Muscle layer of duodenum (tissue), 2 donors: ENCODE results near the gene LHFPL6.

Source experiments
- H3K27ac ChIP-seq: one replicate; pipeline ENCODE4 v1.7.0; 2013; ENCODE audit warnings: mild to moderate bottlenecking, low read length
- H3K27me3 ChIP-seq: one replicate; pipeline ENCODE4 v1.7.0; 2013; ENCODE audit warnings: low read depth, mild to moderate bottlenecking, control low read depth, low read length
- H3K36me3 ChIP-seq, 2 donors: one replicate each; pipeline ENCODE4 v1.7.0; 2013; ENCODE audit warnings: low read length in 2 of 2, control low read depth in 1 of 2, mild to moderate bottlenecking in 1 of 2; ENCODE audit not compliant: insufficient read depth in 2 of 2, control insufficient read depth in 1 of 2
- H3K4me1 ChIP-seq, 2 donors: one replicate each; pipeline ENCODE4 v1.7.0; 2013; ENCODE audit warnings: low read length in 2 of 2, mild to moderate bottlenecking in 2 of 2, control low read depth in 1 of 2, moderate library complexity in 1 of 2; ENCODE audit not compliant: insufficient read depth in 2 of 2, control insufficient read depth in 1 of 2
- H3K4me3 ChIP-seq, 2 donors: one replicate each; pipeline ENCODE4 v1.7.0; 2013; ENCODE audit warnings: low read length in 2 of 2, low read depth in 1 of 2, mild to moderate bottlenecking in 1 of 2
- H3K9me3 ChIP-seq, 2 donors: one replicate each; pipeline ENCODE4 v1.7.0; 2013; ENCODE audit warnings: low read length in 2 of 2, control low read depth in 1 of 2, mild to moderate bottlenecking in 1 of 2; ENCODE audit not compliant: control insufficient read depth in 1 of 2
- donor health status: healthy.

The LHFPL6 gene

GRCh38 chr13:39602614-39603366 lies at the start of gene LHFPL6:
TSS of gene LHFPL6 (minus strand) at chr13:39603193.
- Histone ChIP-seq H3K27ac (peak within 1 kb of the TSS; percentile 75), H3K9me3 (no peaks in the 10 kb centered on the region), H3K4me1 (peaks cover 6 to 12% of the 10 kb centered on the region in 2 donors), H3K4me3 (peak within 1 kb of the TSS; percentile 80 to 94), H3K36me3 (peaks cover 0 to 3% of the 10 kb centered on the region in 2 donors), H3K27me3 (no peaks in the 10 kb centered on the region)

- Histone ChIP-seq H3K4me1 (no peaks in the 10 kb centered on the region), H3K27ac (no peak overlapping the region), H3K9me3 (no peaks in the 10 kb centered on the region), H3K36me3 (no peaks in the 10 kb centered on the region), H3K27me3 (no peaks in the 10 kb centered on the region), H3K4me3 (no peak overlapping the region)
Observed at GRCh38 chr13:39646122-39646521, 43.1 kb upstream of the LHFPL6 start.

- no peaks in the 10 kb centered on the region for H3K4me1 ChIP-seq
- H3K36me3 ChIP-seq: no peaks in the 10 kb centered on the region
- H3K4me3 ChIP-seq: no peak overlapping the region
- H3K27me3 ChIP-seq: no peaks in the 10 kb centered on the region
- no peak overlapping the region for H3K27ac ChIP-seq
- no peaks in the 10 kb centered on the region for H3K9me3 ChIP-seq
Observed at GRCh38 chr13:39641645-39642044, 38.7 kb upstream of the LHFPL6 start.

- no peaks in the 10 kb centered on the region for H3K36me3 ChIP-seq
- H3K27ac ChIP-seq: no peak overlapping the region
- H3K4me3 ChIP-seq: no peak overlapping the region
- H3K27me3 ChIP-seq: no peaks in the 10 kb centered on the region
- H3K9me3 ChIP-seq: no peaks in the 10 kb centered on the region
- no peaks in the 10 kb centered on the region for H3K4me1 ChIP-seq
Observed at GRCh38 chr13:39637890-39638289, 34.9 kb upstream of the LHFPL6 start.

- H3K4me3 ChIP-seq: no peak overlapping the region
- H3K36me3 ChIP-seq: no peaks in the 10 kb centered on the region
- no peak overlapping the region for H3K27ac ChIP-seq
- H3K9me3 ChIP-seq: peaks cover 0 to 10% of the 10 kb centered on the region in 2 donors
- H3K27me3 ChIP-seq: no peaks in the 10 kb centered on the region
- H3K4me1 ChIP-seq: no peaks in the 10 kb centered on the region
Observed at GRCh38 chr13:39635564-39635963, 32.6 kb upstream of the LHFPL6 start.

- Histone ChIP-seq H3K27me3 (no peaks in the 10 kb centered on the region), H3K9me3 (peaks cover 0 to 10% of the 10 kb centered on the region in 2 donors), H3K27ac (no peak overlapping the region), H3K4me3 (no peak overlapping the region), H3K4me1 (no peaks in the 10 kb centered on the region), H3K36me3 (no peaks in the 10 kb centered on the region)
Observed at GRCh38 chr13:39632994-39633393, 30.0 kb upstream of the LHFPL6 start.

GRCh38 chr13:39631307-39631706 lies 28.3 kb upstream of the LHFPL6 start:
- H3K36me3 ChIP-seq: no peaks in the 10 kb centered on the region
- peaks cover 0 to 10% of the 10 kb centered on the region in 2 donors for H3K9me3 ChIP-seq
- no peak overlapping the region for H3K27ac ChIP-seq
- H3K4me3 ChIP-seq: no peak overlapping the region
- no peaks in the 10 kb centered on the region for H3K27me3 ChIP-seq
- H3K4me1 ChIP-seq: no peaks in the 10 kb centered on the region

- no peak overlapping the region for H3K4me3 ChIP-seq
- no peaks in the 10 kb centered on the region for H3K27me3 ChIP-seq
- H3K9me3 ChIP-seq: no peaks in the 10 kb centered on the region
- no peaks in the 10 kb centered on the region for H3K4me1 ChIP-seq
- no peaks in the 10 kb centered on the region for H3K36me3 ChIP-seq
- H3K27ac ChIP-seq: no peak overlapping the region
Observed at GRCh38 chr13:39623466-39623865, 20.5 kb upstream of the LHFPL6 start.

GRCh38 chr13:39618561-39618960 lies 15.6 kb upstream of the LHFPL6 start:
- Histone ChIP-seq H3K27ac (no peak overlapping the region), H3K27me3 (no peaks in the 10 kb centered on the region), H3K4me1 (no peaks in the 10 kb centered on the region)

GRCh38 chr13:39616087-39616694 lies 13.2 kb upstream of the LHFPL6 start:
- no peak overlapping the region for H3K27ac ChIP-seq
- H3K36me3 ChIP-seq: no peaks in the 10 kb centered on the region
- no peaks in the 10 kb centered on the region for H3K27me3 ChIP-seq
- no peaks in the 10 kb centered on the region for H3K4me1 ChIP-seq
- no peaks in the 10 kb centered on the region for H3K9me3 ChIP-seq
- H3K4me3 ChIP-seq: no peak overlapping the region

More at GRCh38 chr13:39618561-39618960, 15.6 kb upstream of the LHFPL6 start:
- Histone ChIP-seq H3K36me3 (no peaks in the 10 kb centered on the region), H3K9me3 (no peaks in the 10 kb centered on the region), H3K4me3 (no peak overlapping the region)

- Histone ChIP-seq H3K36me3 (no peaks in the 10 kb centered on the region), H3K27me3 (no peaks in the 10 kb centered on the region), H3K4me3 (no peak overlapping the region), H3K4me1 (no peaks in the 10 kb centered on the region), H3K27ac (no peak overlapping the region), H3K9me3 (no peaks in the 10 kb centered on the region)
Observed at GRCh38 chr13:39612023-39612637, 9.1 kb upstream of the LHFPL6 start.
